ENCODE measurements around the gene CLIP1. TPM values are rescaled to one million over a fixed set of nuclear protein-coding genes. Genes with fewer than 3 reads are reported as not detected.

CLIP1 gene
- total RNA-seq, 1 donor from 2014 or later = 50.8 TPM

DNA sequence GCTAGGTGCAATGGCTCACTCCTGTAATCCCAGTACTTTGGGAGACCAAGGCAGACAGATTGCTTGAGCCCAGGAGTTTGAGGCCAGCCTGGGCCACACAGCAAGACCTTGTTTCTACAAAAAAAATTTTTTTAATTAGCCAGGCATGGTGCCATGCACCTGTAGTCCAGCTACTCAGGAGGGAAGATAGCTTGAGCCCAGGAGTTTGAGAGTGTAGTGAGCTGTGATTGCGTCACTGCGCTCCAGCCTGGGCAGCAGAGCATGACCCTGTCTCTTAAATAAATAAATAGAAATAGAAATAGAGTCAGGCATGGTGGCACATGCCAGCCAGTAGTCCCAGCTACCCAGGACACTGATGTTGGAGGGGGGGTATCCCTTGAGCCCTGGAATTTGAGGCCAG is 36.7 kb upstream of the CLIP1 start:
- H3K36me3 Mint-ChIP-seq = no peaks in the 10 kb centered on the region

DNA sequence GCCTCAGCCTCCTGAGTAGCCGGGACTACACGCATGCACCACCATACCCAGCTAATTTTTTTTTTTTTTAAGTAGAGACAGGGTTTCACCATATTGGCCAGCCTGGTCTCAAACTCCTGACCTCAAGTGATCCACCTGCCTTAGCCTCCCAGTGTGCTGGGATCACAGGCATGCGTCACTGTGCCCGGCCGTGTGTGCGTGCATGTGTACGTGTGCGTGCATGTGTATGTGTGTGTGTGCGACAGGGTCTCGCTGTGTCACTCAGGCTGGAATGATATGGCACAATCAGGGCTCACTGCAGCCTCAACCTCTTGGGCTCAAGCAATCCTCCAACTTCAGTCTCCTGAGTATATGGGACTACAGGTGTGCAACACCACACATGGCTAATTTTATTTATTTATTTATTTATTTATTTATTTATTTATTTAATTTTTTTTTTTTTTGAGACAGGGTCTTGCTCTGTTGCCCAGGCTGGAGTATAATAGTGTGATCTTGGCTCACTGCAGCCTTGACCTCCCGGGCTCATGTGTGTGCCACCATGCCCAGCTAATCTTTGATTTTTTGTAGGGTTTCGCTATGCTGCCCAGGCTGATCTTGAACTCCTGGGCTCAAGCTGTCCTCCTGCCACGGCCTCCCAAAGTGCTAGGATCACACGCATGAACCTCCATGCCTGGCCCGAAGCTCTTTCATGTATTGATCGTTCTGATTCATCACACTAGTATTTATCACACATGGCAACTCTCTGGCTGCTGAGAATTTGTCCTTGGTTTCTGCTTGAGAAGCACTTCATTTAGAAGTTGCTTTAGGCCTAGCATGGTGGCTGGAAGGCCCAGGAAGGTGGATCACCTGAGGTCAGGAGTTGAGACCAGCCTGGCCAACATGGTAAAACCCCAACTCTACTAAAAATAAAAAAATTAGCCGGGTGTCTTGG is 35.9 kb upstream of the CLIP1 start:
- H3K36me3 Mint-ChIP-seq = no peaks in the 10 kb centered on the region
- H3K4me3 Mint-ChIP-seq = no peak overlapping the region
- Histone ChIP-seq H3K27ac (no peak overlapping the region), H3K9me3 (ENCODE audit: low read depth) (no peaks in the 10 kb centered on the region), H3K9ac (no peak overlapping the region), H3K36me3 (no peaks in the 10 kb centered on the region), H3K27me3 (no peaks in the 10 kb centered on the region), H3K4me1 (peaks cover 6% of the 10 kb centered on the region), H3K4me2 (no peak overlapping the region), H2AFZ (replicated peaks) (no peak overlapping the region), H3K4me3 (no peak overlapping the region), H3K79me2 (ENCODE audit: low read depth) (no peaks in the 10 kb centered on the region), H3F3A (ENCODE audit: low read depth) (peaks cover 3% of the 10 kb centered on the region), H4K20me1 (ENCODE audit: low read depth) (no peaks in the 10 kb centered on the region)
- TF ChIP-seq EZH2phosphoT487 (IDR thresholded peaks at IDR 0.05) (no peak), EZH2 (IDR thresholded peaks at IDR 0.05) (no peak)
- TF ChIP-seq, protein P1, sequence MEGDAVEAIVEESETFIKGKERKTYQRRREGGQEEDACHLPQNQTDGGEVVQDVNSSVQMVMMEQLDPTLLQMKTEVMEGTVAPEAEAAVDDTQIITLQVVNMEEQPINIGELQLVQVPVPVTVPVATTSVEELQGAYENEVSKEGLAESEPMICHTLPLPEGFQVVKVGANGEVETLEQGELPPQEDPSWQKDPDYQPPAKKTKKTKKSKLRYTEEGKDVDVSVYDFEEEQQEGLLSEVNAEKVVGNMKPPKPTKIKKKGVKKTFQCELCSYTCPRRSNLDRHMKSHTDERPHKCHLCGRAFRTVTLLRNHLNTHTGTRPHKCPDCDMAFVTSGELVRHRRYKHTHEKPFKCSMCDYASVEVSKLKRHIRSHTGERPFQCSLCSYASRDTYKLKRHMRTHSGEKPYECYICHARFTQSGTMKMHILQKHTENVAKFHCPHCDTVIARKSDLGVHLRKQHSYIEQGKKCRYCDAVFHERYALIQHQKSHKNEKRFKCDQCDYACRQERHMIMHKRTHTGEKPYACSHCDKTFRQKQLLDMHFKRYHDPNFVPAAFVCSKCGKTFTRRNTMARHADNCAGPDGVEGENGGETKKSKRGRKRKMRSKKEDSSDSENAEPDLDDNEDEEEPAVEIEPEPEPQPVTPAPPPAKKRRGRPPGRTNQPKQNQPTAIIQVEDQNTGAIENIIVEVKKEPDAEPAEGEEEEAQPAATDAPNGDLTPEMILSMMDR (IDR thresholded peaks at IDR 0.05) = no peak
- no peak for DNase-seq (ENCODE audit: low spot score)
- H3K27me3 Mint-ChIP-seq (ENCODE audit: insufficient read depth, low read depth) = no peaks in the 10 kb centered on the region
- no peak overlapping the region for H3K27ac Mint-ChIP-seq
- H3K4me1 Mint-ChIP-seq = peaks cover 13% of the 10 kb centered on the region
- H3K9me3 Mint-ChIP-seq = no peaks in the 10 kb centered on the region

More for the DNA sequence above, 36.7 kb upstream of the CLIP1 start:
- Histone ChIP-seq H3K27ac (no peak overlapping the region), H3K79me2 (ENCODE audit: low read depth) (no peaks in the 10 kb centered on the region), H3K9me3 (ENCODE audit: low read depth) (no peaks in the 10 kb centered on the region), H3K27me3 (no peaks in the 10 kb centered on the region), H3K4me3 (no peak overlapping the region), H3K4me1 (peaks cover 6% of the 10 kb centered on the region), H2AFZ (replicated peaks) (no peak overlapping the region), H3K36me3 (no peaks in the 10 kb centered on the region), H3K4me2 (no peak overlapping the region), H4K20me1 (ENCODE audit: low read depth) (no peaks in the 10 kb centered on the region), H3K9ac (no peak overlapping the region), H3F3A (ENCODE audit: low read depth) (peaks cover 3% of the 10 kb centered on the region)
- no peak overlapping the region for H3K4me3 Mint-ChIP-seq
- TF ChIP-seq, protein P1 (IDR thresholded peaks at IDR 0.05) = no peak
- TF ChIP-seq EZH2 (IDR thresholded peaks at IDR 0.05) (no peak), EZH2phosphoT487 (IDR thresholded peaks at IDR 0.05) (no peak)
- peaks cover 7% of the 10 kb centered on the region for H3K4me1 Mint-ChIP-seq
- no peak for DNase-seq (ENCODE audit: low spot score)
- H3K27ac Mint-ChIP-seq = no peak overlapping the region
- no peaks in the 10 kb centered on the region for H3K9me3 Mint-ChIP-seq
- no peaks in the 10 kb centered on the region for H3K27me3 Mint-ChIP-seq (ENCODE audit: insufficient read depth, low read depth)

DNA sequence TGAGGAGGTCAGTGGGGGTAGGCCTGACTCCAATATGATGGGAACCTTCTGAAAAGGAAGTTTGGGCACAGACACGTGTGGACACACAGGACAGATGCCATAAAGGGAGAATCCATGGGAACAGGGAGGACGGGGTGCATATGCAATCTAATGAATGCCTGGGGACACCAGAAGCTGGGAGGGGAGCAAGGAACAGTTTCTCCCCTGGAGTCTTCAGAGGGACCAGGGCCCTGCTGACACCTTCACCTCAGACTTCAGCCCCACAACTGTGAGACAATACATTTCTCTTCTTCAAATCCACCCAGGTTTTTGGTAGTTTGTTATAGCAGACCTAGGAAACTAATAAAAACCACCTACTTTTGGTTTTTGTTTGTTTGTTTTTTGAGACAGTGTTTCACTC is 35.2 kb upstream of the CLIP1 start:
- H3K9me3 ChIP-seq (ENCODE audit: low read depth) = no peaks in the 10 kb centered on the region
- H3K4me2 ChIP-seq = no peak overlapping the region
- H4K20me1 ChIP-seq (ENCODE audit: low read depth) = no peaks in the 10 kb centered on the region
- no peak overlapping the region for H2AFZ ChIP-seq (replicated peaks)
- no peak overlapping the region for H3K27ac Mint-ChIP-seq
- no peak overlapping the region for H3K4me3 Mint-ChIP-seq
- peaks cover 15% of the 10 kb centered on the region for H3K4me1 Mint-ChIP-seq
- peaks cover 6% of the 10 kb centered on the region for H3K4me1 ChIP-seq
- no peaks in the 10 kb centered on the region for H3K36me3 ChIP-seq
- H3K79me2 ChIP-seq (ENCODE audit: low read depth) = no peaks in the 10 kb centered on the region
- TF ChIP-seq, protein P1 (IDR thresholded peaks at IDR 0.05) = no peak
- H3K27me3 ChIP-seq = no peaks in the 10 kb centered on the region
- H3K27ac ChIP-seq = no peak overlapping the region
- no peak overlapping the region for H3K9ac ChIP-seq
- peaks cover 3% of the 10 kb centered on the region for H3F3A ChIP-seq (ENCODE audit: low read depth)
- H3K36me3 Mint-ChIP-seq = no peaks in the 10 kb centered on the region
- H3K27me3 Mint-ChIP-seq (ENCODE audit: insufficient read depth, low read depth) = no peaks in the 10 kb centered on the region
- H3K4me3 ChIP-seq = no peak overlapping the region
- no peak for DNase-seq (ENCODE audit: low spot score)
- H3K9me3 Mint-ChIP-seq = no peaks in the 10 kb centered on the region

Measured in neural progenitor cell (in vitro differentiated cells).